CD1c-positive myeloid dendritic cell (primary cell): ENCODE results near the gene GABRG3.

ENCODE experiments used
- DNase-seq: peaks from one replicate; pipeline ENCODE4 v3.0.0-alpha.2; 2016; ENCODE audit errors: extremely low spot score

Gene GABRG3

DNA sequence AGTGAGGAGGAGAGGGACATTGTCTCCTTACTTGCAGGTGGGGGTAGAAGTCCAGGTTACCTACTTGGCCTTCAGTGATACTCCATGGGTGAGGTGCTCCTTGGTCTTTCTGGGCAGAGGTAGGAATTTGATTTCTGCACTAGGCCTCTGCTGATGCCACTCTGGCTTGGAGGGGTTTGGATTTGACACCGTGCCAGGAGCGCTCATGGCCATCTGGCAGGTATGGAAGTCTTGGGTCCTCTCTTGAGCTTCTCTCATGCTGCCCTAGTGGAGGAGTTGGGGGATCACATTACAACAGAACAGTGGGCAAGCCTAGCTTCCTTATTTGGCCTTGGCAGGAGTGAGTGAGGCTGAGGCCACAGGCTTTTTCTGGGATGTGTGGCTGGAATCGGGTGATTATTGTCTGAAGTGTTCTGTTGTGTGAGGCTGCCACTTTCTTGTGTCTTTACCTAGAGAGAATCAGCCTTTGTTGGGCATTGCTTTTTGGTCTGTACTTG lies 525.0 kb downstream of the GABRG3 start:
- DNase-seq, result no peak

DNA sequence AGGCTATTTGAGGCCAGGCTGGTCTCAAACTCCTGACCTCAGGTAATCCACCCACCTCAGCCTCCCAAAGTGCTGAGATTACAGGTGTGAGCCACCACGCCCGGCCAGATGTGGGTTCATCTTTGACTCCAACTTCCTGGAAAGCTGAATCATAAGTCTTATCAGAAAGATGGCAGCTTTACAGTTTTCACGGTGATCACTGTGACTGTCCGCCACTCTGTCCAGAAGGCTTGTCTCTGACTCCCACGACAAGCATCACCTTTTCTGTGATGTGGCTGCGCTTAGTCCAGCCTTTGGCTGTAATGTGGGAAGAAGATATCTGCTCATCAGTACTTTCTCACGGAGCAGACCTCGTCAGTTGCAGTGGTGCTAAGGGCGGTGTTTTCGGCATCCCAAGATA lies 527.7 kb downstream of the GABRG3 start:
- no peak for DNase-seq

DNA sequence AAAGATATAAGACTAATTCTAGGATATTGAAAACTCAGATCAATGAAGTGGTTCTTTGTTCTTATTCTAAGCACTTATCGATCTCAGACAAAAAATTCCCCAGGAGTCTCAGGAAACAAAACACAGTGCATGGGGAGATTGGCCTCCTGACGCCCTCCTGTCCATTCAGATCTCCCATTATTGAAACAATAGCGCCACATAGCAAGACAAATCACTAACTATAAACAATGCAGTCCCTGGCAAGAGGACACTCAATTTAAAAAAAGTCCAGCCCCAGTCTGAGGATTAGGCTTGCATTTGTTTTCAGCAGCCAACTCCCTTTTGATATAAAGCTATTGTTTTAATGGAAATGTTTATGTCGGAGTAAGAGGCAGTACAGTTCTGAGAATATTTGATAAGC lies 528.2 kb downstream of the GABRG3 start:
- no peak for DNase-seq

DNA sequence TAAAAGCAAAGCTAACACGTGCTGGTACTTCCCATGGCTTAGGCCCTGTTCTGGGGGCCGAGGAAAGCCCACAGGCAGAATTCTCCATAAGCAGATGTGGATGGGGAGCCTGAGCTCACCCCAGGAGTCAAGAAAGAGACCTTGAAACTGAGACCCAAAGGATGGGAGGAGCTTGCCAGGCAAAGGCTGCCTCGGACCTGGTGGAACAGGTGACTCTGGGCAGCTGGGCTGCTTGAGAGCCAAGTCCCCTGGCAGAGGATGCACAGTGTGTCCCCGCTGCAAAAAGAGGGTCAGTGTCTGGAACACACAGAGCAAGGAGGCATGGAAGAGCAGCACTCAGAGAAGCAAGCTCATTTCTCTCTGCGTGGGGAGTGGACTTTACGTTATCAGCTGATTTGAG lies 528.7 kb downstream of the GABRG3 start:
- no peak for DNase-seq

DNA sequence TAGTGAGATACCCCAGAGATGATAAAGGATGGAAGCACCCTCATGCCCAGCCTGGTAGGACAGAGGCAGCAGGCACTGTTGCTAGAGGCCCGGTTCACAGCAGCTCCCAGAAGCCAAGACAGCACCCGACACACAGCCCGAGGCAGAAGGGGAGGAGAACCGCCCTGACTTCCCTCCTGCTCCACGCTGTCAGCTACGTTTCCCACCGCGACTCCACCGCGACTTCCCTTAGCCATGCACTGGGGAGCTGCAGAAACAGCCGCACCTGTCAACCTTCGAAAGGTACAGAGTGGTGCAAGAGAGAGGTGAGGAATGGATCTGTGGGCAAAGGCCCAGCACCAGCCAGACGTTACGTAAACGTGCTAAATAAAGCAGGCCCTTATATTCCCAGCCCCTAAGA lies 529.2 kb downstream of the GABRG3 start:
- DNase-seq, result no peak

DNA sequence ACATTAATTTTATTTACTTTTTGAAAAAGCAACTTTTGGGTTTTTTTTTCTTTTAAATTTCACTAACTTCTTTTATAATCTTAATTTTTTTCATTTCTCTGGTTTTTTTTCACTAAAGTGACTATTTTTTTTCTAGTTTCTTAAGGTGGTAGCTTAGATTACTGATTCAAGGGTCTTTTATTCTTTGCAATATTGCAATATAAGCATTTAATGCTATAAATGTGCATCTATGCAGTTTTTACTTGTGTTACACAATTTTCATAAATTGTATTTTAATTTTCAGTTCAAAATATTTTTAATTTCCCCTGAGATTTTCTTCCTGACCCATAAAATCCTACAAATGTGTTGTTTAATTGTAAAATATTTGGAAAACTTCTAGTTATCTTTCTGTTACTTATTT lies 535.8 kb downstream of the GABRG3 start:
- no peak for DNase-seq

DNA sequence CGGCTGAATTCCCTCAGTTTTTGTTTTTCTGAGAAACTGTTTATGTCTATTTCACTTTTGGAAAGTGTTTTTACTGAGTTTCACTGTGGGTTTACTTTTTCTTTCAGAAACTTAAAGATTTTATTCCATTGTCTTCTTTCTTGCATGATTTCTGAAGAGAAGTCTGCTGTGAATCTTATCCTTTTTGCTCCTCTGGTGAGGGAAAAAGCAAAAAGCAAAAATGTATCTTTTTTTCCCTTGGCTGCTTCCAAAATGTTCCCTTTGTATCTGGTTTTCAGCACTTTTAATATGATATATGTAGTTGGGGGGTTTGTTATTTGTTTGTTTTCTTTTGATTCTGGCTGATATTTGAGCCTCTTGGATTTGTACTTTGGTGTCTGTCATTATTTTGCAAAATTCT lies 538.0 kb downstream of the GABRG3 start:
- no peak for DNase-seq

DNA sequence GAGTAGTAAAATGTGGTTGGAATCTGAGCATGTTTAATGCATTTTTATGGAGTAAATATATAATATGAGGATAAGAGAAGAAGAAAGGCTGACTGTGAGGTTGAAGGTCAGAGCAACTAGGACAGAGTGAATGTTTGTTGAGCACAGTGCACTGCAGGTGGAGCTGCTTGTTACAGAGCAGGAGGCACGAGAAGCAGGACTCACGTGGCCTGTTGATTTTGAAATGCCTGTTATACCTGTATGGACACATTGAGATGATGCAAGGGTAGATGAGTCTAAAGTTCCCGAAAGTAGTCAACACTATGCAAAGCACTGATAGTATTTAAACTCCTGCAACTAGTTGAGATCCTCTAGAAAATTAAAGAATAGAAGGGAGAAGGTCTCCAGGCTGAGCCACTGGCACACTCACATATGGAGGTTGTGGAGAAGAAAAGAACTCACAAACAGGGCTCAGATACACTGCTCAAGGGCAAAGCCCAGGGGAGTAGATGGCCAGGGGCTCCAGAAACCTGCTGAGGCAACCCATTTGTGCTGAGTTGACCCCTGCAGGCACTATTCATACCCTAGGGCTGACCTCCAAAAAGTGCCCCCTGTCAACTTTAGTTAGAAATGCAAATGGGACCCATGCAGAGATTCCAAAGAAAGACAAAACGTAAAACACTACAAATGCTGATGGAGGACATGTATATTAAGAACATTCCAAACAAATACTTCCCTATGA lies 541.5 kb downstream of the GABRG3 start:
- no peak for DNase-seq

DNA sequence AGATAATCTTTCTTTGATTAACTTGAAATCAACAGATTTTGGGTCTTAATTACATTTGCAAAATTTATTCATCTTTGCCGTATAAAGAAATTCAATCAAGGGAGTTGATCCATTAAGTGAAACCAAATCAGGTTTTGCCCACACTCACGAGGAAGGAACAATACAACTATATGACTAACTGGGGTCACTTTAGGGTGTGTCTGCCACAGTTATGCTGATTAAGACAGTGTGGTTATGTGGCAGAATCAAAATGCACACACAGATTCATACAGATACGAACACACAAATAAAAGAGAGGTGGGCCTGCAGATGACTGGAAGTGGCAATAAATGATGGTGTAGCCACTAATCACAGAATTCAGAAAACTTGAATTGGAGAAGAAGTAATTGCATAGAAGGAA lies 543.5 kb downstream of the GABRG3 start:
- no peak for DNase-seq

DNA sequence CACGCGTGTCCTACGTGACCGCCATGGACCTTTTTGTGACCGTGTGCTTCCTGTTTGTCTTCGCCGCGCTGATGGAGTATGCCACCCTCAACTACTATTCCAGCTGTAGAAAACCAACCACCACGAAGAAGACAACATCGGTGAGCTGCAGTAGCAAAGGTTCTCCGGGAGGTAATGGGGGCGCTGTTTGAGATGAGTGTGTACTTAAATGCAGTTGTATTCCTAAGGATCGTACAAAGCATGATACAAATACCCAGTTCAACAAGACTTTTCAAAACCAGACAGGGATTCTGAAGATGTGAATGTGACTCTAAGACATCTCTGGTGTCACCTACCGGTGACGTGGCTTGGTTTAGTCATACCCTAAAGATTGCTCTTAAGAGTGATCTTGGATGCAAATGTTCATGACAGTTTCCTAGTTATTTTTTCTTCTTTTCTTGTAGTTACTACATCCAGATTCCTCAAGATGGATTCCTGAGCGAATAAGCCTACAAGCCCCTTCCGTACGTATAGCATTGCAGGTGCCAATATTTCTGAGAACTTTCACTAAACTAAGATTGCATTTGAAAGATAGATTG lies 556.6 kb downstream of the GABRG3 start:
- DNase-seq, result no peak

DNA sequence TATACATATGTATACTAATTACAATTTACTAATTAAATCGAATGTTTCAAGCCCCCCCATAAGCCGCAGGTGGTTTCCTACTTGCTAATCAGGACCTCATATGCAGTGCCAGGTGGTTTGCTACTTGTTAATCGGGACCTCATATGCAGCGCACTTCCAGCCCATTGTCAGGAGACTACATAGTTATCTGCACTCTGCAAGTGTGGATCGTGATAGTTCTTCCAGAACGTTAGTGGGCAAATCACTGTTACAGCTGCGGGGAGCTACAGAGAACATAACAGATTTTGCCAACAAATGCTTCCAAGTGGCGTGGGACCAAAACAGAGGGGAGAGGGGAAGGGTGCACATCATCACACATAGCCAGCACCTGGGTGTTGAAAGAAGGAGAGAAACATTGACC lies 558.4 kb downstream of the GABRG3 start:
- DNase-seq, result no peak

DNA sequence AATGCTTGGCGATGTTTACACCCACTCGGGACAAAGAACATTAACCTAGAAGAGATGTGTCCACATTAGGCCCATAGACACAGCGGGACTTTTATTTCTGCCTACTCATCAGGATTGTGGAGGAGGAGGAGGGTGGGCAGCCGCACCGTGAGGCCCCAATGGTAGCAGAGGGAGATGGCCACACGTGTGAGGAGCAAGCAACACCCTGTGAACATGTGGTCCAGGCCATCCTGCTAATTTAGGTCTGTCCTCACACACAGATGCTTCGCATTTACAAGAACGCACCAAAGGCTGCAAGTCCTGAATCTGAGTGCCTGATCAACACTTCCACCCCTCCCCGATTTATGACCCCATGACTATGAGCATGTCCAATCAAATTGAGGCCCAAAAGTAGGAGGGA lies 560.0 kb downstream of the GABRG3 start:
- DNase-seq, result no peak

DNA sequence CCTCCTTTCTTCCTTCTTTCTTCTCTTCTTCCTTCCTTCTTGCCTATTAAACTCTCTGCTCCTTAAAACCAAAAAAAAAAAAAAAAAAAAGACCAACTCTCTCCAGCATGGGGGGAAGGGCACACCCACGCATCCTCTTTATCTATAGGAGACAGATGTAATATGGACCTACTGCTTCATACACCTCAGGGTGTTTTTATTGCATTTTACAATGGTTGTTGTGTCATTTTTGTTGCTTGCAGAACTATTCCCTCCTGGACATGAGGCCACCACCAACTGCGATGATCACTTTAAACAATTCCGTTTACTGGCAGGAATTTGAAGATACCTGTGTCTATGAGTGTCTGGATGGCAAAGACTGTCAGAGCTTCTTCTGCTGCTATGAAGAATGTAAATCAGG lies 561.4 kb downstream of the GABRG3 start:
- no peak for DNase-seq

DNA sequence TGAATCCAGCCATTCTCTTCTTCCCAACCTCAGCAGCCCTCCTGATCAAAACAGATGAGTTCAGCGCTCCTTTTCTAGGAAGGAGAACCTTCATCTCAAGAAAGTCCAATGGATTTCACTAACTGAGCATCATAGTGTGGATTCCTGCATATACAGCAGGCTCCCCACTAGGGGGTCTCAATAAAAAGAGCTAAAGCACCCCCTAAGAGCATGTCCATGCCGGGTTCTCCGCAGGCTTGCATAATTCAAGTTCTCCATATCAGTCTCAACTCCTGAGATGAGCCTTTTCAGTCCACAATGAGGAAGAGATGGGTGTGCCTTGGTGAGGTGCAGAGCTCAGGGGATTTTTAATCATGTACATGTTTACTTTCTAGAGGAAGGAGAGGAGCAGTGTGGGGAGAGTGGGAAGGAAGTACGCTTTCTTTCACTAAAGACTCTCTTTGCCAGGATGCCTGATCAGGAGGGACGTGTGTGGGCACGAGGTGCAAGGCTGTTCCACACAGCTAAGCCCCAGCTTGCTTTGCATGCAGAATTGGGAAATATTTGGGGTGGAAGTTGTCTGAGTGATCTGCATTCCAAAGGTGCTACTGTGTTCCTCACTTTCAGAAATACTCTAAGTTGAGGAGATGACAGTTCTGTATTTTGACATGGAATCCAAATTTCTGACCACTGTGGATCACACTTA lies 564.6 kb downstream of the GABRG3 start:
- no peak for DNase-seq

DNA sequence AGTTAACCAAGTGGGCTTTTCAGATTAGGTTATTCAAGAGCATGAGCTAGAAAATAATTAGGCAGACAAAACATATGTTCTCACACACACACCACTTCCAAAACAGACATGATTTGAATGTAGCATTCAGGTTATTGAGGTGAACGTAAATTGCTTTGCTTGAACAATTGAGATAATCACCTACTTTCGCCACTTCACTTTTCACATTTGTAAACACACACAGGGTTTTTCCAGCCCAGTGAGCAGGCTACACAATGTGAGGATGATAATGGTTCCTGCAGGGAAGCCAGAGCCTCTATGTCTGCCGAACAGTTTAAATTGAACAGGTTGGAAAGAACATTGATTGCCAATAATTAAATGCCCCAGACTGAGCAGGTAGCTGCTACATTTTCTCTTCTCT lies 567.3 kb downstream of the GABRG3 start:
- DNase-seq, result no peak

DNA sequence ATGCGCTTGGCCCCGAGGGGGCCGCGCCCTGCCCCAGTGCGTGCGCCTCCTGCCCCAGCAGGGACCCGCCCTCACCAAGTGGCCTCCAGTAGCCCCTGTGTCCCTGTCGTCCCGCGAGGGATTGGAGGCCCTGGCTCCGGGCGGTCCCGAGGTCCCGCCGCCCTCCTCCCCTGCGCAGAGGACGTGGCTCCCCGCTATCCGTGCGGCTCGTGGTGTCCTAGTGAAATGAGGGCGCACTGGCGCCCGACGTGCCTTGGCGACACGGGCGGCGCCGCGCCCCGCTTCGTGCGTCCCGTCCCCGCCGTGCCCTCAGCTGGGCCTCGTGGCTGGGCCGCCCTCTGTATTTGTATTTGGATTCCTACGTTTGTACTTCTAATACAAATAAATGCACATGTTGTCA lies 570.6 kb downstream of the GABRG3 start:
- DNase-seq, result no peak

DNA sequence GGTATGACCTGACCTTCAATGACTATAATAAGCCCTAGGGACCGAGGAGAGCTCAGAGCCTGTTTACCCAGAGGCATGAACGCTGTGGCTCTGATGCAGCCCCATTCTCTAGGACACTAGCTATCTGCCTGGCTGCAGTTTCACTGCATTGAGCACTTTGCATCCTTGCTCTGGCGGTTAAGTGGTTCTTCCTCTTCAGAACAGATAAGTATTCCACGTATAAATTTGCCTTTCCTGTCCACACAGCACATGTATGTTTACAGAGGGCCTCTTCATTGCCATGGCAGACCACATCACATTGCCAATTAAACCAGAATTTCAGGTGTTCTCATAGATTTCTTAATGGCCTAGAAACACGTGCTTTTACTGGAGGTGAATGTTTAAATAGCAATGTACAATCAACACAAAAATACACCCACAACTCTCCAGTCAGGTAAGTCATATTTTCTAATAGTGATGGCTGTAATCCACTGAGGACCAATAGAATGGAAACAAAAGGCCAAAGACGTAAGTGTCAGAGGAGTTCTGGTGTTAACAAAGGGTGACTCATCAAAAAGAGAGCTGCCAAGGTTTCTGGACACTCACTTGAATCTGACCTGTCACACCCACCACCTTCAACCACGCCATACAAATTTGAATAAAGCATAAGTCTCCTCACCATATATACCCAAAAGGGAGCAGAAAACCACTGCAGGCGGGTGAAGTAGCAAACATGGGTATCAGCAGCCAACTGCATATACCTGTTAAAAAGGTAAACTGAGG lies 574.7 kb downstream of the GABRG3 start:
- no peak for DNase-seq

DNA sequence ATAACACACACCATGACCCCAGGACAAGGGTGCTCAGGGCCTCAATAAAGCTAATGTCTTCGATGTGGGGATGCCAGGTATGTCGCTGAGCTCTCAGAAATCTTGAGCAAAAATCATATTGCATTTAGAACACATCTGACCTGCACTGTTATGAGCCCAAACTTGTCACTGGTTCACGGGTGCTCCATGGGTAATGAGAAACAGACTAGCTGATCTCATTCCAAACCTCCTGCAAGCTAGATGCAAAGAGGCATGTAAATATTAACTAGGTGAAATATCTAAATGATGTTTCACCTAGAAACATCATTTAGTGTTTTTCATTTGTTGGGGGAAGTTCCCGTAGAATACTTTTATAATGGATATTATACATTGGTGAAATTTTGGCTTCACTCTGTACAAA lies 578.8 kb downstream of the GABRG3 start:
- no peak for DNase-seq

DNA sequence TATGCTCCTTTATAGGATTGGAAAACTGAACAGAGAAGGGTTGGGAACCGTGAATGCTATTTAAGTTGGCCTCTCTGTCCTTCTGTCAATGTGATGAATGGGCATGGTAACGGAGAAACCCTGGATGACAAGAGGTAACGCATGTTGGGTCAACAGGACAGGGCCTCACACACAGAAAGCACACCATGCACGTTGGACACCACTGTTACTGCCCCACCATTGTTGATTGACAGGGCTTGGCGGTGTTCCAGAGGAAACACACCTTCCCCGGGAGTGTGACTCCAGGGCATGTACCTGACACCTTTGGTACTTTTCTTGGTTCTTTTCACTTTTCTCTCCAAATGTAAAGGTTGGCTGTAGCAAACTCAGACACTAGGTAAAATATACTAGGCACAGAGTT lies 579.7 kb downstream of the GABRG3 start:
- no peak for DNase-seq

DNA sequence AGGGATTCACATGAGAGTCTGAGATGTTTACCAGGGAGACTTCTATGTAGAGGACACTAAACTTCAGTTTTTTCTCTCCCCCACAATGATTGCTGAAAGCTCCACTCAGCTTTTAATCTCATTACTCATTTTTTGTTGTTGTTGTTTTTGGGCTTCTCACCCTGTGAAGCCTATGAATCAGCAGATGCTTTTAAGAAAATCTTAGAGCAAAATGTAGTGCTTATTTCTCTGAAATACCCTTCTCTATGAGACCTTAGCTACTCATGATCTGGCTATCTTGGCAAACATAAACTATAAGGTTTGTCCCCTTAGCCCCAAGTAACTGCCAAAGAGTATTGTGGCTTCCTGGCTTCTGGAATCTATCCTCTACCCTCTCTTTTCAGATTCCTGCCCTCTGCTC lies 590.8 kb downstream of the GABRG3 start:
- no peak for DNase-seq

DNA sequence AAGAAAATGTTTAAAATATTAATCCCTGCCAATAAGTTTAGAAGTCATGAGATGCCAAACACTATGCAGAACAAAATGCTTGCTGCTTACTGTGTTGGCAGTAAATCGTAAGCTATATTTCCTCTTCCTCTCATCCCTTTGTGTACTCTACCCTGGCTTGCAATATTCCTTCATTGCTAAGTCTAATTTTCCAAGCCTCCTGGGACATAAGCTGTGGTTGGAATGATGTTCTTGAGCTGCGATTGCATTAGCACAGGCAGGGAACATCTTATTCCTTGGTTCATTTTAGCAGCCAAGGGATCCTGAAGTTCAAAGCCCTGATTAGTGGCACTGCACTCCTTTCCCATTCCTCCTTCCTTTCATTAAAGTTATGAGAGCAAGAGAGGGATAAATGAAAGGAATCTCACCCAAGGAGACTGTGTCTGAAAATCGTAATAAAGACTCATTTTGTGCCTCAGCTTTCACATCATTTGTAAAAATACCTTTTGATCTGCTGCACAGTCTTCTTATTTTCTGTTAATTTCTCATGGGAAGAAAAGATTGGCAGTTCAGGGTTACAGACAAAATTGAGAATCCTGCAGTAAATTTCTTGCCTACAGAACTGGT lies 592.9 kb downstream of the GABRG3 start:
- no peak for DNase-seq

DNA sequence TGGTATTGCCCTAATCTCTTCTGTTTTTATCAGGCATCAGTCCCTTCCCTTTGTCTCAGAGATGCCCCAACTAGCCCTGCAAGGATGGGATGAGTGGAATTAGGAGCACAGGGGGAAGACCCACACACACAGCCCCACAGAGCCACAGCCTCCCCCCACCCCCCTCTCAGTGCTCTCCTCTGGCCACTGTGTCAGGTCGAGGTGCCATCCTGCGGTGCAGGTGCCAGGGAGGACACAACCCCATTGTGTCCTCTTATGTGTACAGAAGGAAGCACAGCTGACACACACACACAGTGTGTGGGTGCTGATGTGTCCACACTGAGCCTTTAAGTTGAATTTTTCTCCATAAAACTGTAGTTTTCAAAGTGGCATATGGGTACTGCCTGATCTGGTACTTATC lies 593.7 kb downstream of the GABRG3 start:
- DNase-seq, result no peak
